Fibroblast of skin of left quadriceps (primary cell): ENCODE results near the gene CASP8AP2.
A peak's percentile ranks its signal among the peaks of the same experiment; 100 is the strongest.
"Not testable (repeated sequence)": the region's sequence is repeated elsewhere in the genome, so short reads cannot be mapped to it uniquely, and the experiment has no call there.

ENCODE experiments used
- DNase-seq, 2 experiments: peaks; one replicate each; pipeline ENCODE4 v3.0.0-alpha.2; 2013; ENCODE audit warnings: low read depth in 2 of 2

The CASP8AP2 gene

DNA sequence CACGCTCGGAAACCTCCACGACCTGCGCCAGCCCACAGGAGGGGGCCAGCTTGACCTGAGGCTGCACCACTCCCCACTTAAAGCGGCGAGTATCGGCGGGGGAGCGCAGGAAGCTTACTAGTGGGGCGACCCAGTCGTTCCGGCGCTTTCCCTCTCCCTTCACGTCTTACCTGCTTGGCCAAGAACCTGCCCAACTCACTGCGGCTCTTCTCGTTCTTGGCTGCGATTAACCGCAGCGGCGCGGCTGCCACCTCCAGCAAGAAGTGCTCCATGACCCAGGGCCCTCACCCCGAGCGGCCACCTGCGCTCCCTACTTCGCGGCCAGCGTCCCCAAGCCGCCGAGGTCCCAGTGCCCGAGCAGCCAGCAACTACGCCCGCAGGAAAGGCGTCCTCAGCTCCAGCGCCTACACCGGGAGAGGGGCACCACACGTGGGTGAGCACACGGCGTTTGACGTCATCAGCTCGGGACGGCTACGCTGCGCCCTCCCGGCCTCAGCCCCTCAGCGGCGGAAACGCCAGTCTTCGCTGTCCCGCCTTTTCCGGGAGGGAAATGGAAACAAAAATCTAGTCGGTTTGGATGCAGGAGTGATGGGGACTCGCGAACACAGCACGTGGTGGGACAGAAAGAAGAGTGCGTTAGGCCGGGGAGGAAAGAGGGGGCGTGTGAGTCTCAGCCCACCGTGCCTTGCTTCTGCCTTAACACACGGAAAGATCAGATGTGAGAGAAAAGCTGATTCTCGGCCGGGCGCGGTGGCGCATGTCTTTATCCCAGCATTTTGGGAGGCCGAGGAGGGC is 10.1 kb upstream of the CASP8AP2 start, which contains the start of gene MDN1:
TSS of gene MDN1 (minus strand) at position 459 of the 795 bp plus-strand sequence. CDS start at position 272, 187 bp downstream.
- peak; percentile 81 to 85 for DNase-seq

DNA sequence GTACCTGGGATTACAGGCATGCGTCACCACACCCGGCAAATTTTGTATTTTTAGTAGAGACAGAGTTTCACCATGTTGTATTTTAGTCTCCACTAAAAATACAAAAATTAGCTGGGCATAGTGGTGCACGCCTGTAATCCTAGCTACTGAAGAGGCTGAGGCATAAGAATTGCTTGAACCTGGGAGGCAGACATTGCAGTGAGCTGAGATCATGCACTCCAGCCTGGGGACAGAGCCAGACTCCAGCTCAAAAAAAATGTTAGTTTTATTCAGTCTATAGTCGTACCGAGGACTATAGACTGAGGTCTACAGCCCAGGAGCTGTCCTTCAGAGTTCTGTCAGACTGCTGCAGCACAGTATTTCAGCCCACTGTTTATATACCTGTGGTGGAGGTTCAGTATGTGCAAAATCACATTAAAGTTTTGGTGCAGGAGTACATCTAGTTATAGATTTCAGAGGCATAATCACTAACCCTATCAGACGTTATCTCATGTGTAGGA is 3.6 kb upstream of the CASP8AP2 start:
- DNase-seq, result no peak

DNA sequence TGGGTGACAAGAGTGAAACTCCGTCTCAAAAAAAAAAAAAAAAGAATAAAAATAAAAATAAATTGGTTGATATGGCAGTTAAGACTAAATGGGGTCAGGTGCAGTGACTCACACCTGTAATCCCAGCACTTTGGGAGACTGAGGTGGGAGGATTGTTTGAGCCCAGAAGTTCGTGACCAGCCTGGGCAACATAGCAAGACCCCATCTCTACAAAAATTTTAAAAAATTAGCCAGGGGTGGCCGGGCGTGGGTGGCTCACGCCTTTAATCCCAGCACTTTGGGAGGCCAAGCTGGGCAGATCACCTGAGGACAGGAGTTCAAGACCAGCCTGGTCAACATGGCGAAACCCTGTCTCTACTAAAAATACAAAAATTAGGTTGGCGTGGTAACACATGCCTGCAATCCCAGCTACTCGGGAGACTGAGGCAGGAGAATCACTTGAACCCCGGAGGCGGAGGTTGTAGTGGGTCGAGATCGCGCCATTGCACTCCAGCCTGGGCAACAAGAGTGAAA is 1.1 kb upstream of the CASP8AP2 start:
- not testable (repeated sequence) for DNase-seq

DNA sequence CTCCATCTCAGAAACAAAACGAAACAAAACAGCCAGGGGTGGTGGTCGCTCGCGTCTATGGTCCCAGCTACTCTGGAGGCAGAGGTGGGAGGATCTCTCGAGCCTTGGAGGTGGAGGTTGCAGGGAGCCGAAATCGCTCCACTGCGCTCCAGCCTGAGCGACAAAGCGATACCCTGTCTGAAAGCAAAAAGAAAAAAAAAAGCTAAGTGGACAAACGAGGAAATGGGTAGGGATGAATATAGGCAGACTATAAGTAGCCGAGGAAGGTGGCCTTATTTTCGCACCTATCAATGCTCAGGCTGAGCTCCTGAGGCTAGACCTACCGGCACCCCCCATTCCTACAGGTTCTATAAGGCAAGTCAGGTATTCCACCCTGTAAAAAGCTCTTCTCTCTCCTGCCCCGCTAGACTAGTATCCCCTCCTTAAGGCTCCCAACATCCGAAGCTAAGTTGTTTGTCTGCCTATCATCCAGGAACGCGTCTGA is 650 bp upstream of the CASP8AP2 start:
- DNase-seq, result no peak

DNA sequence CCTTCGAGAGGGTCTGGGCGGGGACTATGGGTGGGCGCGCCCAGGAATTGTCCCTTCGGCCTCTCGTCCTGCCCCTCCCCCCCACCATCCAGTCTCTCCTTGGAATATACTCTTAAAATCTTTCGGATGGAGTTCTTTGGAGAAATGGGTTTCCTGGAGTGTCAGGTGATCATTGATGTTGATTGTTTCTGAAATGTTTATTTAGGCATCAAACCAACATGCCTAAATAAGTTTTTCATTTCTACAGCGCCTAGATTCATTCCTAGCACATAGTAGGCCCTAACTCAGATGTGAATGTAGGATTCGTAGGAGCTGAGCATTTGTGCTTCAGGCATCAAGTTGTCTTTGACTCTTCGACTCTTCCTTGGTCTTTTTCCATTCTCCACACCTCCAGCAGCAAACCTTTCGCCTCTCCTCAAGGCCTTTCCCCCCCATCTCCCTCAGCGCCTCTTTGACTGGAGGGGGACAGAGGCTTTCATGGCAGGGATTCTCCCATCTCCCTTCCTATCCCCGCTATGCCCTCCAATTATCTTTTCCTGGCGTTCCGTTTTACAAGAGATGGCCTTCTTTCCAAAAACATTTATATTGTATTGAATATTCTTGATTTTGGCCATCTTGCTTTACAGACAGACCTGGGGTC is 610 bp downstream of the CASP8AP2 start:
- no peak for DNase-seq

DNA sequence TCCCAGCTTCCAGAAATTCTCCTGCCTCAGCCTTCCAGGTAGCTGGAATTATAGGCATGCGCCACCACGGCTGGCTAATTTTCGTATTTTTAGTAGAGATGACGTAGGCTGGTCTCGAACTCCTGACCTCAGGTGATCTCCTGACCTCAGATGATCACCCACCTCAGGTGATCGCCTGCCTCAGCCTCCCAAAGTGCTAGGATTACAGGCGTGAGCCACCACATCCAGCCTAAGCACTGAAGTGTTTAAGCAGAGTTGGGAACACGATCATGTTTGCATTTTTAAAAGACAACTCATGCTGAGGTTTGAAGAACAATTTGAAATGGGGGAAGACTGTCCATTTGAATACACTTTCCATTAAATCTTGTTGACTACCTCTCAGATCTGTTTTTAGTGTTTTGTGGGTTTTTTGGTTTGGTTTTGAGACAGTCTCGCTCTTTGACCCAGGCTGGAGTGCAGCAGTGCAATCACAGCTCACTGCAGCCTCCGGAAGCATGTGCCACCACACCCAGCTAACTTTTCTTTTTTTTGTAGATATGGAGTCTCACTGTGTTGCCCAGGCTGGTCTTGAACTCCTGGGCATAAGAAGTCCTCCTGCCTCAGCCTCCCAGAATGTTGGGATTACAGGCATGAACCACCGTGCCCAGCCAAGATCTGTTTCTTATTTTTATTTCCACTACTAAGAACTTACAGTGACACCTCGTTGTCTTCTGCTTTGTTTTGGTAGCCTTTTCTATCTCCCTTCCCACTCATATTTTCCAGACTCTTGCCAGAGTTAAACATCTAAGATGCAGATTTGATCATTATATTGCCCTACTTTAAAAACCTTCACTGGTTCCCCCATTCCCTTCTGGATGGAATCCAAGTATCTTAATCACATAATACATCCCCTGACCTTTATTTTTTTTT is 5.5 kb downstream of the CASP8AP2 start:
- no peak for DNase-seq

DNA sequence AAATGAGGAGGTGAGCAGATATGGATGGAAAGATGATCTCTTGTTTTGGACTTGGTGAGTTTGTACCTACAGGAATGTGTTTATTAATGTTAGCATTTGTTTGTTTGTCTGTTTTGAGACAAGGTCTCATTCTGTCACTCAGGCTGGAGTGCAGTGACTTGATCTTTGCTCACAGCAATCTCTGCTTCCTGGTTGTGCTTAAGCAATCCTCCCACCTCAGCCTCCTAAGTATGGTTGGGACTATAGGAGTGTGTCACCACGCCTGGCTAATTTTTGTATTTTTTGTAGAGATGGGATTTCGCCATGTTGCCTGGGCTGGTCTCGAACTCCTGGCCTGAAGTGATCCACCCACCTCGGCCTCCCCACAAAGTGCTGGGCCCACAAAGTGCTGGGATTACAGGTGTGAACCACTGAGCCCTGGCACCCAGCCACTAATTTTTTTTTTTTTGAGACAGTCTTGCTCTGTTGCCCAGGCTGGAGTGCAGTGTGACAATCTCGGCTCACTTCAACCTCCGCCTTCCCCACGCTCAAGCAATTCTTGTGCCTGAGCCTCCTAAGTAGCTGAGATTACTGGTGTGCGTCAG is 7.1 kb downstream of the CASP8AP2 start:
- DNase-seq, result no peak

DNA sequence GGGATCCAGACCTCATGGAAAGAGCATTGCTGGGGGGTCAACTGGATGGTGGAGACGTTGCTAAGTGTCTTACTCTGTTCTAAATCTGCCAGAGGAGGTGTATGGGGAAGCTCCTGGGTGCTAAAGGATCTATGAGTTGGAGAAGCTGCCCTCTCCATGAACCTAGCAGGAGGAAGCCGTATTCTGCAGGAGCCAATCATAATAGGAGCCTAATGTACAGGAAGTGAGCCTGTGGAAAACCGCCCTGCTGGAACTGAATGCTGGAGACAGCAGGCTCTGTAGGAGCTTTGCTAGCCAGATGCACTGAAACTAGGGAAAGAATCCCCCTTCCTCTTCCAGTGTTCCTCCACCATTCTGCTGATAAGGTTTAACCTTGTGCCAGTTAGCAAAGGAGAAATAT is 10.9 kb downstream of the CASP8AP2 start:
- no peak for DNase-seq

DNA sequence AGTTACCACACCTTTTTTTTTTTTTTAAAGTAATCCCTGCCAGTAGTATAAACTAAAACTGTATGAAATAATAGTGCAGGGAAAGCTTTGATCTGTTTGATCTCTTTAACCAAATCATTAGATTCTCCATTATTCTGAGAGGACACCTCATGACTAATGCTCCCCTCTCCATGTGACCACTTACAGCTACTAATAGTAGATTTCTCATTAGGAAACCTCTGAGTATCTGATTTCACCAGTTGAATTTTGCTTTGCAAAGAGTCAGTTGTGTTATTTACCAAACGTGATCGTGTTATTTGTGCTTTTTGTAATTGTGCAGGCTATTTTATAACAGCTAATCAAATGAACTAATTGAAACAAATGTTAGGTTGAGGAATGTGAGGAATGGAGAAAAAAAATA is 12.5 kb downstream of the CASP8AP2 start:
- DNase-seq, result no peak

DNA sequence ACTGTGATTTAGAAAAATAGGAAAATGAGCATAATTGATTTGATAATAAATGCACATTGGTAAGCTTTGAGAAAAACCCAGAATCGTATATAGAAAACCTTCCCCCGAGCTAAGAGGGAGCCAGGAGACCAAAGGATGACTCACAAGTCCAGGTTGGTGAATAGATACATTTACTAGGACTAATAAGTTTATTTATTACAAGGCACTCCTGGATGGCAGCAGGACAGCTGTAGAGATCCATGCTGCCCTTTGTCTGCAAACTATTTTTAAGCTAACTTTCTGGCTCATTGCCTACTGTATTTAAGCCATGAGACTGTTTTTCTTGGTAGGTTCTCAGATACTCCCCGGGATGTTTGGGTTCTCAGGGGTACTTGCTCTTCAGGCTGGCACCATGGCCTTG is 13.4 kb downstream of the CASP8AP2 start:
- no peak for DNase-seq

DNA sequence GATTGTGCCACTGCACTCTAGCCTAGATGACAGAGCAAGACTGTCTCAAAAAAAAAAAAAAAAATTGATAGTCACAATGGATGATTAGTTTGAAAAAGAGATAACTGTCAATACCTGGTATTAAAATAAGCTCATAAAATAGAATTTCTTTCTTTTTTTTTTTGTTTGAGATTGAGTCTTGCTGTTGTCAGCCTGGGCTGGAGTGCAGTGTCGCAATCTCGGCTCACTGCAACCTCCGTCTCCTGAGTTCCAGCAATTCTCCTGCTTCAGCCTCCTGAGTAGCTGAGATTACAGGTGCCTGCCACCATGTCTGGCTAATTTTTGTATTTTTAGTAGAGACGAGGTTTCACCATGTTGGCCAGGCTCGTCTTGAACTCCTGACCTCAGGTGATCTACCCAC is 17.8 kb downstream of the CASP8AP2 start:
- DNase-seq, result not testable (repeated sequence)

DNA sequence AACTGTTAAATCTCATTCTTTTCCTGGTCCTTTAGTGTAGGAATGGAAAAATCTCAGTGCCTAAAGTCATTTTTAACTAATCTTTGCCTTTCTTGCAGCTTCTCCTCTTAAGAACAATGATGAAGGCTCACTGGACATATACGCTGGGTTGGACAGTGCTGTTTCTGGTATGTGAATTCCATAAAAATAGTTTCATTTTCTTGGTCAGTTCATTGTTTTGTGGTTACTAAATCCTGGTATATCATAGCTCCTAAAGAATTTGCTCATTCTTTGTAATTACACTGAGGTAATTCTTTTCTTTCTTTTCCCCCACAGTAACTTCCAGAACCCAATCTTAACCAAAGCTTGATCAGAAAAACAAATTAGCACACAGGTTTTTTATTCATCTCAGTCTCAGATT is 23.4 kb downstream of the CASP8AP2 start:
- DNase-seq, result peak in 1 of 2 experiments; percentile 6

DNA sequence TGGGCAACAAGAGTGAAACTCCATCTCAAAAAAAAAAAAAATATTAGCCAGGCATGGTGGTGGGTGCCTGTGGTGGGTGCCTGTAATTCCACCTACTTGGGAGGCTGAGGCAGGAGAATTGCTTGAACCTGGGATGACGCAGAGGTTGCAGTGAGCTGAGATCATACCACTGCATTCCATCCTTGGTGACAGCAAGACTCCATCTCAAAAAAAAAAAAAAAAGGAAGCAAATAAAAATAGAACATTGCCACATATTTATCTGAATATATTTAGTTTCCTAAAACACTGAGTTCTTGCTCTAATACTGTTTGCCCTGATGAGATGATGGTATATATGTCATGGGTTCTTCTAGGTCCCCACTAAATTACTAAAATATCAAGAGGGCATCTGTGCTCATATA is 28.4 kb downstream of the CASP8AP2 start:
- DNase-seq, result no peak

DNA sequence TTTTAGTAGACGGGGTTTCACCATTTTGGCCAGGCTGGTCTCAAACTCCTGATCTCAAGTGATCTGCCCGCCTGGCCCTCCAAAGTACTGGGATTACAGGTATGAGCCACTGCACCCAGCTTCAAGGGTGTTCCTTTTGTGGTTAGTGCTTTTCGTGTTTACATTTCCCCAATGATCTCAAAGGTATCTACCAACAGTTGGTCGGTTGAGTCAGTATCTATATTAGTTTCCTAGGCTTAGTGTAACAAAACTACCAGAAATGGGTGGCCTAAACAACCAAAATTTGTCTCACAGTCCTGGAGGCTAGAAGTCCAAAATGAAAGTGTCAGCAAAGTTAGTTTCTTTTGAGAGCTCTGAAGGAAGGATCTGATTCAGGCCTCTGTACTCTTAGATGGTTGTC is 30.1 kb downstream of the CASP8AP2 start:
- DNase-seq, result no peak

DNA sequence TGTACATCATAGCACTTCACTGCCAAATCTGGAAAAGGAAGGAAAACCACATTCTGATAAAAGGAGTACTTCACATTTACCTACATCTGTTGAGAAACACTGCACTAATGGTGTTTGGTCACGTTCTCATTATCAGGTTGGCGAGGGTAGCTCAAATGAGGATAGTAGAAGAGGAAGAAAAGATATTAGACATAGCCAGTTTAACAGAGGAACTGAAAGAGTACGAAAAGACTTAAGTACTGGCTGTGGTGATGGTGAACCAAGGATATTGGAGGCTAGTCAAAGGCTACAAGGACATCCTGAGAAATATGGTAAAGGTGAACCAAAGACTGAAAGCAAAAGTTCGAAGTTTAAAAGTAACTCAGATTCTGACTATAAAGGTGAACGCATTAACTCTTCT is 32.6 kb downstream of the CASP8AP2 start:
- no peak for DNase-seq

DNA sequence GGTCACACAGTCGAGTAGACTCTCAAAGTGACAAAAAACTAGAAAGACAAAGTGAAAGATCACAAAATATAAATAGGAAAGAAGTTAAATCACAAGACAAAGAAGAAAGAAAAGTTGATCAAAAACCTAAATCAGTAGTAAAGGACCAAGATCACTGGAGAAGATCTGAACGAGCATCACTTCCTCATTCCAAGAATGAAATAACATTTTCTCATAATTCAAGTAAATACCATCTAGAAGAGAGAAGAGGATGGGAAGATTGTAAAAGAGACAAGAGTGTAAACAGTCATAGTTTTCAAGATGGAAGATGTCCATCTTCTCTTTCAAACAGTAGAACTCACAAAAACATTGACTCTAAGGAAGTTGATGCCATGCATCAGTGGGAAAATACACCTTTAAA is 33.0 kb downstream of the CASP8AP2 start:
- no peak for DNase-seq

DNA sequence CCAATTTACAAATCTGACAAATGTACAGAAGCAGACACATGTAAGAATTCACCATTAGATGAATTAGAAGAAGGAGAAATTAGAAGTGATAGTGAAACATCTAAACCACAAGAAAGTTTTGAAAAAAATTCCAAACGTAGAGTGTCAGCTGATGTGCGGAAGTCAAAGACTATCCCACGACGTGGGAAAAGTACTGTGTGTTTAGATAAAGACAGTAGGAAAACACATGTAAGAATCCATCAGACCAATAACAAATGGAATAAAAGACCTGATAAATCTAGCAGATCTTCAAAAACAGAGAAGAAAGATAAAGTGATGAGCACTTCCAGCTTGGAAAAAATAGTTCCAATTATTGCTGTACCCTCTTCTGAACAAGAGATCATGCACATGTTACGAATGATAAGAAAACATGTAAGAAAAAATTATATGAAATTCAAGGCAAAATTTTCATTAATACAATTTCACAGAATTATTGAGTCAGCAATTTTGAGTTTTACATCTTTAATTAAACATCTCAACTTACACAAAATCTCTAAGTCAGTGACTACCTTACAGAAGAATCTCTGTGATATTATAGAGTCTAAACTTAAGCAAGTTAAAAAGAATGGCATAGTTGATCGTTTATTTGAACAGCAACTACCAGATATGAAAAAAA is 36.5 kb downstream of the CASP8AP2 start:
- DNase-seq, result no peak

DNA sequence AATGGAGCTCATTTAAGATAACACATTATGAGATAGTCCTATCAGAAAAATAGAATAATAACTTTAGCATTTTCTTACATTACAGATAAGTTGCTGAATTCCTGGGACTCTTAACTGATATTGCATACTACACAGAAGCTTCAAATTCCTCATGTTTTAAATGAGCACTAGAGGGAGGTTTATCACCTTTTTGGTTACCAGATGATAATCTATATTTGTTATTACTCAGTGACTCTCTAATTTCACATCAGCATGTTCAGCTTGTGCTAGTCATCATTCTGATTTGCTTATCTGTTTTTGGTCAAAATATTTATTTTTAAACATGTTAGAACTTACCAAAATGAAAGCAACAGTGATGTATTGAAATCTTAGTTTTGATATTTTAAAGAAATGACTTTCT is 44.0 kb downstream of the CASP8AP2 start:
- no peak for DNase-seq

DNA sequence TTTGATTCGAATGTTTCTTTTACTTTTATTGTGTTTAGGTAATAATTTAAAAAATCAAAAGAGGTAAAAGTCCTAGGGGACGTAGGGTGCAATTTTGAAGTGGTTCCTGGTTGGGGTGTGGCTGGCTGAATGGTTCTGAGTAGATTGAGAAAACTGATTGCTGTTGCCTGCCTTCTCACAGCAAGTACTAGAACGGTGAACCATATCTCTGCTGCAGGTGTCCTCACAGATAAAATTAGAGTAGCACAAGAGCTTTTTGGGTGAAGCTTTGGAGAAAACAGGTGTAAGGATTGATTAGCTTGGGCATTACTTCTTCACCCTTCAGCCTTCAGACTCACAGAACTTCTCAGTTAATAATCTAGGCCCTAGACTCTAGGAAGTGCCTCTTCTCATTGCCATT is 44.8 kb downstream of the CASP8AP2 start:
- no peak for DNase-seq

DNA sequence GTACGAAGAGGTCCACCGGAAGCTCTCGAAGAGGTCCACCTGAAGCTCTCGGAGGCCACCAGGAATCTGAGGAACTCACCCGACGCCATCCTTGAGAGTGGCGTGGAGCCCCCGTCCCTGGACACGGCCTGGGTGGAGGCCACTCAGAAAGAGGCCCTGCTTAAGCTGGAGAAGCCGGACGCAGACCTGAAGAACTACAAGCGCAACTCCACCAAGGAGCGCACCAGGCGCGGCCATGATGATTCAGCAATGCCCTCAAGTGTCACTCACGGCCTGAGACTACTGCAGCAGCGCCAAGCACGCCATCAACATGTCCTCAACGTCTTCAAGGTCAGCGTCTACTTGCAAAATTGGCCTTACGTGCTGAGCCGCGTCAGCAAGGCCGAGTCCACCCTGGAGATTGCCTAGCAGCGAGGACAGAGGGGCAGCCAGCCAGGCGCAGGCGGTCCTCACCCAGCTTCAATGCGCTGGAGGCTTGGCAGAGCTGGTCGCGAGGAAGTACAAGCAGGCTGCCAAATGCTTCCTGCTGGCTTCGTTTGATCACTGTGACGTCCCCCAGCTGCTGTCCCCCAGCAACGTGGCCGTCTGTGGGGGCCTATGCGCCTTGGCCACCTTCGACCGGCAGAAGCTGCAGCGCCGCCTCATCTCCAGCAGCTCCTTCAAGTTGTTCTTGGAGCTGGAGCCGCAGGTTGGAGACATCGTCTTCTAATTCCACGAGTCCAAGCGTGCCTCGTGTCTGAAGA is 56.9 kb downstream of the CASP8AP2 start:
- DNase-seq, result no peak
